GM20000 (cell line): ENCODE data around the gene STIM2.

ENCODE experiments used
- DNase-seq: peaks from one replicate; pipeline ENCODE4 v3.0.0; 2012; ENCODE audit warnings: low spot score
- TF ChIP-seq, protein P1 (sequence below): IDR thresholded peaks from 2 replicates; pipeline ENCODE4 v1.5.1; 2012; ENCODE audit warnings: mild to moderate bottlenecking, control low read depth; ENCODE audit errors: extremely low read depth, missing control alignments

Gene STIM2

DNA sequence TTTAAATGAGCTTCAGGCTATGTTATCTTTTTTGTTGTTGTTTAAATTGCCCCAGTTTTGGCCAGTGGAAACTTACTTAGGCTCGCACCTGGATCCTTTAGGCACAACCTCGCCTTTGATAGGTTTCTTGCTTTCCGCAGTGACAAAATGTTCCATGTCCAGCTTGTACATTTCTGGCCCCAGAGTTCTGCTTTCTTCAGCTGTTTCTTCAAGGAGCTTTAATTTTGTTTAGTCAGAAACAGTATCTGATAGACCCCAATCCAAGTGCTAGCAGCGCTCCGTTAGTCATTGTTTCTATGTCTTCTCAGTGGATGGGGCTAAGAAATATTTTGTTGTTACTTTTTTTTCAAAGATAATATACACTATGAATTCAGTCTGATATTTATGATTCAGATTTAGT, 82.8 kb downstream of the STIM2 start:
- DNase-seq = no peak

DNA sequence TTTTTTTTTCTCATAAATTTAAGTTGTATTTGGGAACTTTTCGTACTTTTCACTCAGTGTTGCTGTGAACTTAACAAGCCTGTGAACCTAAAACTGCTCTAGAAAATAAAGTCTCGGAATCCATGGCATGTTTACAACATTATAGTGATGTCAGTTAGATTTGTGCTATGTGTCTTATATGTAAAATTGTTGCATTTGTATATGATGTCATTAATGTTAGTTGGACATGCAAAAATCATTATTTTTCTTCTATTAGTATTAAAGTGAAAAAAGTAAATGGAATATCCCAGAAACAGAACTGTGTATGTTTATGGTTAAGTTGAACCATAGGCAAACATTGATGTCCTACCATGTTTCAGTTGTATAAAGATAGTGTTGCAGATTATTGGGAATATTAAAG, 85.2 kb downstream of the STIM2 start:
- DNase-seq = no peak
- TF ChIP-seq, protein P1, sequence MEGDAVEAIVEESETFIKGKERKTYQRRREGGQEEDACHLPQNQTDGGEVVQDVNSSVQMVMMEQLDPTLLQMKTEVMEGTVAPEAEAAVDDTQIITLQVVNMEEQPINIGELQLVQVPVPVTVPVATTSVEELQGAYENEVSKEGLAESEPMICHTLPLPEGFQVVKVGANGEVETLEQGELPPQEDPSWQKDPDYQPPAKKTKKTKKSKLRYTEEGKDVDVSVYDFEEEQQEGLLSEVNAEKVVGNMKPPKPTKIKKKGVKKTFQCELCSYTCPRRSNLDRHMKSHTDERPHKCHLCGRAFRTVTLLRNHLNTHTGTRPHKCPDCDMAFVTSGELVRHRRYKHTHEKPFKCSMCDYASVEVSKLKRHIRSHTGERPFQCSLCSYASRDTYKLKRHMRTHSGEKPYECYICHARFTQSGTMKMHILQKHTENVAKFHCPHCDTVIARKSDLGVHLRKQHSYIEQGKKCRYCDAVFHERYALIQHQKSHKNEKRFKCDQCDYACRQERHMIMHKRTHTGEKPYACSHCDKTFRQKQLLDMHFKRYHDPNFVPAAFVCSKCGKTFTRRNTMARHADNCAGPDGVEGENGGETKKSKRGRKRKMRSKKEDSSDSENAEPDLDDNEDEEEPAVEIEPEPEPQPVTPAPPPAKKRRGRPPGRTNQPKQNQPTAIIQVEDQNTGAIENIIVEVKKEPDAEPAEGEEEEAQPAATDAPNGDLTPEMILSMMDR = no peak

More for the DNA sequence above, 82.8 kb downstream of the STIM2 start:
- TF ChIP-seq, protein P1 = no peak

DNA sequence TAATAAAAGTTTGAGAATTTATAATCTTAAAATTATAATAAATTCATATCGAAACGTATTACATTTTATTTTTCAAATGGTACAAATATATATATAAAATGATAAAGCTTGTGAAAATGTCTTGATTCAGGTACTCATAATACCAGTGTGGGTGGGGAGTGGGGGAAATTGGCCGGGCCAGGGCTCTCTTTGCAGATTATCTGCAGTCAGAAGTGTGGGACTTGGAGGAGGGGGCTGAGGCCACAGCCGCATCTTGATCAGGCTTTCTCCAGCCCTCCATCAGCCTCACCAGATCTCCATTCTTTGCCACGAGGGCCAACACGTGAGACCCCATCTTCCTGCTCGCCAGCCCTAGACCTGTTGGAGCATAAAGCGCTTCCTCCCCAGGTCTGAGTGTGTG, 86.7 kb downstream of the STIM2 start:
- DNase-seq = no peak
- TF ChIP-seq, protein P1 = no peak

DNA sequence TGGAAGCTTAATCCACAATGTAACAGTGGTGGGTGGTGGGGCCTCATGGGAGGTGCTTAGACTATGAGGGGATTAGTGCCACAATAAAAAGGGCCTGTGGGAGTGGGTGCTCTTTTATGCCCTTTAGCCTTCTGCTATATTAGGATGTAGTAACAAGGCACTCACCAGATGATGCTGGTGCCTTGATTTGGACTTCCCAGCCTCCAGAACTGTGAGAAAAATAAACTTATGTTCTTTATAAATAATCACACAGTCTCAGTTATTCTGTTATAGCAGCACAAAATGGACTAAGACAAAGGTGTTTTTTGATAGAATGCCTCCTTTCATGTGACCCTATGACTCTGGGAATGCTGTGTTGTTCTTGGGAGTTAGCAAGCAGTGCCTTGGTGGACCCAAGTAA, 89.8 kb downstream of the STIM2 start:
- DNase-seq = no peak
- TF ChIP-seq, protein P1 = no peak

DNA sequence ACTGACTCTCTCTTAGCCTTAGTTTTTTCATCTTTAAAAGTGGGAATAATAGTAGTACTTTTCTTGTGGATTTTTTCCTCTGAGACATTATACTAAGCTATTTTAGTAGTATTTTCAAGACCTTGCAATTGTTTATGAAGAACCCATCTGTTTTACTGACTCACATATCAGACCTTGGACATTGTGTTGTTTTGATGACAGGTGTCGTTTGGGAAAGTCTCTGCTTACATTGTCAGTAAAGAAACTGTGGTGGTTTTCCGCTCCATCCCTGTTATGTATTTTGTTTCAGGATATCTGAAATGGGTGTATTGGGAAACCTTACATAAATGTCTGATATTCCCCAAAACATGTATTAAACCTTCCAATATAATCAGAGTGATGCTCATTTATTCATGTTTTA, 92.2 kb downstream of the STIM2 start:
- TF ChIP-seq, protein P1 = no peak
- DNase-seq = no peak

DNA sequence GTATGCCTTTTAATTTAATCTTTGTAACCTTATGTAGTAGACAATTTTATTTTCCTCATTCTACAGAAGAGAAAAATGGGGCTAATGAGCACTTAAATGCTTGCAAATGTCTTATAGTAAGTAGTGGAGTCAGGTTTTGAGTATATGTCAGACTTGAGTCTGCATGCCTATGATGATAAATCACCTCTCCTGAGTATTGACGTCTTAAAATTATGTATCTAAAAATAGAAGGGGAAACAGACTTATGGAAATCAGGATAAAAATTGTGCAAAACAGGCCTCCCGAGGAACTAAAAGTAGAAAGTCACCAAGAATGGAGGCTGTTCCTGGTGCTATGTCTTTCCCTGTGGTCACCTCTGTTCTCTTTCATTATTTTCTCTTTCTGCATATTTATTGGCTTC, 92.7 kb downstream of the STIM2 start:
- no peak for DNase-seq
- TF ChIP-seq, protein P1 = no peak

DNA sequence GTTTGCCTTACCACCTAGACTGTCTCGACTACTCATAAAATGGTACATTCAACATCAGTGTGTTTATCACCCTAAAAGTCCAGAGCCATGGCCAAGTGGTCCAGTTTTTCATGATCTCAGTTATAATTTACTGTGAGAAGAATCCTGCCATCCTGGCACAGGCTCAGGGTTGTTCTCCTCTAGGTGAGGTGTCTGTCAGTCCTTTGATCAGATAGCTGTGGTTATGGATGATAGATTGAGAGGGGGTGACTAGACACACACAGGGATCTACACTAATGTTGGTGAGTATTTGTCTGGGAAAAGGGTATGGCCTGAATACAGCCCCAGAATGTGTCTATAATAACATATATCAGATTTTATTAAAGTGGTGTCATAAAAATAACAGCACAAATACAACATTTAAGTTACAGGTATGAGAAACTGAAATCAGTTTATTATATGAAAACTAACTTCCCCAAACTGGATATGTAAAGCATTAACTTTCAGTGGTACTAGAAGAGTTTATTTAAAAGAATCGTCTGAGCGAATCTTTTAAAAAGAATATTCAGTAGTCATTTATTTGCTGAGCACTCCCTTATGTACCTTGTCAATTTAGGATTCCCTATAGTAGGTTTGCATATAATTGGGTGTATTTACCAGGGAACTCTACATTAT, 93.3 kb downstream of the STIM2 start:
- TF ChIP-seq, protein P1 = no peak
- DNase-seq = no peak
